Measurements from ENCODE around the gene SPATA32.

GRCh38 chr17:45273551-45273957, 11.7 kb upstream of the SPATA32 start:
- TF ChIP-seq CTCF (IDR thresholded peaks at IDR 0.05) (no peak), EP300 (IDR thresholded peaks at IDR 0.05; ENCODE audit: low read depth) (no peak)

All from transverse colon (tissue), 3 donors.